GM12892 (cell line): Measurements from ENCODE around the gene EPB41.

Experiments used
- POLR2A ChIP-seq: IDR thresholded peaks from 2 replicates; pipeline ENCODE4 v1.6.1; 2011; ENCODE audit warnings: low read depth, low read length, control low read depth
- POLR2AphosphoS5 ChIP-seq: IDR thresholded peaks from 2 replicates; pipeline ENCODE4 v1.6.1; 2011; ENCODE audit warnings: low read depth, low read length, control low read depth
- TAF1 ChIP-seq: IDR thresholded peaks from 2 replicates; pipeline ENCODE4 v1.6.1; 2011; ENCODE audit warnings: low read depth, mild to moderate bottlenecking, control low read depth, low read length, borderline replicate concordance

DNA sequence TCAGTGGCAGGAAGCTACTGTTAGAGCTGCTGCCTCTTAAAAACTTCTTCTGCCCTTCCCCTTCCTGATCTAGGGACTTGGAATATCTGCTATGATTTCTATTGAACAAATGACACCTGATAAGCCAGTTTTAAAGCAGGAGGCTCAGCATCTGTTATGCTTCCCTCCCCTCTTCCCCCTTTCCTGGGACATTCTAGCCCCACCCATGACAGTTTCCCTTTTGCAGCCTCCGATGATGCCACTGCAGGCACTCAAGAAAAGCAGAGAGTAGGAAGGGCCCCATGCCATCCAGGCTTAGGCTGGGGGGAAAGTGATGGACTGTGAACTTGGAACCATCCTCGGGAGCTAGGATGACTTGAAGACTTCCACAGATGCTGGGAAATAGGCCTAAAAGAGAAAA lies 15.1 kb upstream of the EPB41 start:
- TF ChIP-seq POLR2AphosphoS5 (no peak), TAF1 (no peak), POLR2A (no peak)
